HG03442 (cell line): Measurements from ENCODE around the gene TMEM45A.

Experiments used
- ATAC-seq: cut with Tn5 transposase; IDR thresholded peaks from one replicate; pipeline ENCODE4 v1.9.1; 2021; ENCODE audit warnings: mild to moderate bottlenecking, moderate library complexity; ENCODE audit not compliant: unreplicated experiment

Gene TMEM45A

GRCh38 chr3:100609305-100609704 lies 116.9 kb downstream of the TMEM45A start, which contains the start of gene ADGRG7:
Gene ADGRG7, plus strand, starts transcription at chr3:100609601. Its CDS starts 256 bp downstream, at chr3:100609857.
- no peak for ATAC-seq

DNA sequence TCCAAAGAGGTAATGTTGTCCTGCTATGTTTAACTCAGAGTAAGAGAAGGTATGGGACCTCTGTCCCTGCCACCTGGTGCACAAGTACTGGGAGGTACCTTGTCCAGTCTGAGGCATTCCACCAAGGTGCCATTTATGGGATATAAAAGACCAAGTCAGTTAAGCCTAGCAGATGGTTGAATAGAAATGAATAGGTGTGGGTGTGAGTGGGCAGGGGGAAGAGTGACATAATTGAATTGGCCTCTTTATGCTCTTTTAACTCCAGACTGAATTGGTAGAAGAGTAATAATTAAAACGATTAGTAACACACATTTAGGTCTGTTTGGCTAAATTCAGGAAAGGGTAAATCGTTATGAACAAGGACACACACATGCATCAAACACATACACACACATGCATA lies 117.5 kb downstream of the TMEM45A start:
- ATAC-seq = no peak

DNA sequence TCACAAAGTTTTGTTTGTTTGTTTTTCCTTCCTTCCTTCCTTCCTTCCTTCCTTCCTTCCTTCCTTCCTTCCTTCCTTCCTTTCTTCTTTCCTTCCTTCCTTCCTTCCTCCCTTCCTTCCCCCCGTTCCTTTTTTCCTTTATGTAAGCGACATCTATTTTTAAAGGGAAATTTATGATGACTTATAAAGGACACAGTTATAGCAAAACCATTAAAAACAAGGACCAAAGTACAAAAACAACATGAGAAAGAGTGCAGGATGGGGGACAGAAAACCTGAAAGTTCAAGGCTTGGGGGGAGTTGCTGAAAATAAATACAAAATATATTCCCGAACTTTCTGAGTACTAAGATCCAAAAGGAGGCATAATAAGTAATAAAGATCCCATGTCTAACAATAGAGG lies 118.8 kb downstream of the TMEM45A start:
- no peak for ATAC-seq

DNA sequence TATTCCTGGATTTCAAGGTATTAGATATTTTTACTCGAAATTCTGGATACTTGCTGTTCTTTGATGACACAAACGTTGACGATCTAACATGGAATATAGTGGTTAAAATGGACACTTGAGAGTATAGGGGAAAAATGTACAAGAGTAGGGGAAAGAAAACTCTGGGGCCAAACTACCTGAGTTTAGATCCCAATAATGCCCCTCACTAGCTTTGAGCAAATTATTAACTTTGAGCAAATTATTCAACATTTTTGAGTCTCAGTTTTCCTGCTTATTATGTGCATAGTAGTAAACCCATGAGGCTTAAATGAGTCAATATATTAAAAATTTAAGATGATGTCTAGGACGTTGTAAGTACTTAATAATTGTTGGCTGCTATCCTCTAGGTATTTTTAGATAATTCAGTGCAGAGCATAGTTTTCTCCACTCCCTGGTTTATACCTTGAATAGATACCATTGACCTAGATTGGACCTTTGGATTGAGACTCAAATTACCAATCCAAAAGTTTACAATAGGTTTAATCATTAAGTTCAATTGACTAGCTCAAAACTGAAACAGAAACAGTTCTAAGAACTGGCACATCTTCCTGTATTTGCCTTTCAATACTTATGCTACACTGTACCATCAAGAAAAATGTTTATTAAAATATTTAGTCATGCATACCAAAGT lies 121.4 kb downstream of the TMEM45A start:
- no peak for ATAC-seq

DNA sequence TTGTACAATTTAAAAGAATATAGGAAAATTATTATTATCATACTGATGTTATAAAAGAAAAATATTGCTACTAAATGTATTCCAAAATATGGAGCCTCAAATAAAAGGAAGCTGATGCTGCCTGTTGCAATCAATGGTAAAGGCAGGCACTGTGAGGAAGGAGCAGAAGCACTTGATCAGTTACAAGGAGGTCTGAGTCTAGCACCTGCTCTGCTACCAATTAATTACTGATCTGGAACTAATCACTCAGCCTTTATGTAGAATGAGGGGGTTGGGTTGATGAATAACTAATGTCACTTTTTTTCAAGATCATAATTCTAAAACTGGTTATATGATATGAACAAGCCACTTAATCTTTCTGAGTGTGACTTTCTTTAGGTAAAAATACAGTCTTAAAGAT lies 122.5 kb downstream of the TMEM45A start:
- no peak for ATAC-seq

- ATAC-seq = no peak
Observed at GRCh38 chr3:100615684-100616083, 123.3 kb downstream of the TMEM45A start.

GRCh38 chr3:100621251-100621650 lies 128.8 kb downstream of the TMEM45A start:
- ATAC-seq = no peak
